Measurements from ENCODE around the gene MMP23B. TPM values are rescaled to one million over a fixed set of nuclear protein-coding genes. Genes with fewer than 3 reads are reported as not detected.
A peak's percentile ranks its signal among the peaks of the same experiment; 100 is the strongest.

Gene MMP23B
- total and polyA plus RNA-seq, 2 of the 8 experiments (the other 6 are each of a cell fraction or from before 2014, with no cell fraction given) = 9.2 to 14.6 TPM

GRCh38 chr1:1670866-1671265, 38.9 kb downstream of the MMP23B start:
- Histone ChIP-seq H3K56ac (replicated peaks; ENCODE audit: insufficient read length, low read depth, low read length) (no peak overlapping the region), H3K4me1 (replicated peaks in 1 of 4; ENCODE audit: control insufficient read depth in 3 of 4, insufficient read depth in 4 of 4, low read length in 3 of 4) (no peaks in the 10 kb centered on the region), H2BK5ac (ENCODE audit: low read depth, low read length) (no peak overlapping the region), H3K18ac (ENCODE audit: extremely low read depth, low read length) (no peak overlapping the region), H3K27me3 (replicated peaks in 1 of 4; ENCODE audit: control insufficient read depth in 3 of 4, extremely low read depth in 1 of 4, insufficient read depth in 3 of 4, low read length in 3 of 4) (no peaks in the 10 kb centered on the region), H3K4me2 (ENCODE audit: insufficient read depth in 1 of 2, low read depth in 2 of 2, low read length in 2 of 2) (no peak overlapping the region), H2BK20ac (ENCODE audit: low read length) (no peak overlapping the region), H3K79me1 (ENCODE audit: low read depth, low read length) (no peaks in the 10 kb centered on the region), H4K5ac (ENCODE audit: insufficient read length, low read depth, low read length) (no peak overlapping the region), H3K27ac (ENCODE audit: low read depth, low read length) (no peak overlapping the region), H3K23me2 (ENCODE audit: low read depth, low read length) (no peaks in the 10 kb centered on the region), H3K9me3 (ENCODE audit: insufficient read depth in 2 of 2, low read depth in 1 of 2, low read length in 1 of 2) (no peaks in the 10 kb centered on the region), H3K23ac (ENCODE audit: insufficient read length) (no peak overlapping the region), H2BK15ac (ENCODE audit: low read length) (no peak overlapping the region), H4K91ac (replicated peaks; ENCODE audit: insufficient read length, low read length) (no peak overlapping the region), H3K79me2 (ENCODE audit: control insufficient read depth in 1 of 2, insufficient read depth in 2 of 2, low read length in 2 of 2) (no peaks in the 10 kb centered on the region), H2AK5ac (ENCODE audit: low read depth, low read length) (no peak overlapping the region), H3K4ac (replicated peaks; ENCODE audit: insufficient read length, low read depth, low read length) (no peak overlapping the region), H4K20me1 (replicated peaks in 1 of 2; ENCODE audit: control insufficient read depth in 1 of 2, insufficient read depth in 2 of 2, low read length in 2 of 2) (peaks cover 0 to 9% of the 10 kb centered on the region in 2 experiments), H3K36me3 (ENCODE audit: control insufficient read depth in 2 of 4, insufficient read depth in 4 of 4, low read length in 3 of 4) (peaks cover 0 to 34% (median 12%) of the 10 kb centered on the region in 4 experiments; a peak in 4 of 8 replicates), H2AFZ (ENCODE audit: low read length) (no peak overlapping the region), H2BK12ac (ENCODE audit: low read depth, low read length) (no peak overlapping the region), H3K14ac (ENCODE audit: insufficient read length) (no peak overlapping the region), H2BK120ac (replicated peaks; ENCODE audit: low read depth, low read length) (no peak overlapping the region), H4K8ac (ENCODE audit: extremely low read depth, insufficient read depth, low read length) (0 out of 2 replicates have a peak overlapping the region, but pooled peaks have one; percentile 51), H3K9ac (replicated peaks in 1 of 4; ENCODE audit: extremely low read depth in 1 of 4, low read depth in 3 of 4, low read length in 3 of 4) (no peak overlapping the region), H3K4me3 (ENCODE audit: extremely low read depth in 1 of 4, insufficient read depth in 2 of 4, low read depth in 3 of 4, low read length in 4 of 4) (no peak overlapping the region)
- DNase-seq (ENCODE audit: low read depth in 1 of 2, low spot score in 2 of 2) (no peak), FAIRE-seq (no peak)
- WGBS, 2 experiments (ENCODE audit: extremely low coverage in 1 of 2, insufficient coverage in 1 of 2, insufficient read length in 1 of 2, insufficient replicate concordance in 2 of 2, low coverage in 1 of 2, low lambda C conversion rate in 2 of 2, missing lambda C conversion rate in 1 of 2) = 96% methylated on average over 24 of the region's 24 CpGs; no CpG with 5 or more reads in 1 of the 2 experiments
- ChIA-PET POLR2A (ENCODE audit: partially characterized antibody) (interaction anchor here (1.4 kb wide), 1 partner anchor 11 kb away, joined by 3 read pairs; no protein-coding TSS in a partner anchor), CTCF (ENCODE audit: partially characterized antibody) (interaction anchor here (4.4 kb wide), 1 partner anchor 8 kb away, joined by 24 read pairs; no protein-coding TSS in a partner anchor)
- TF ChIP-seq ASH2L (IDR thresholded peaks at IDR 0.05; ENCODE audit: low read length) (no peak), ZNF274 (IDR thresholded peaks at IDR 0.05; ENCODE audit: borderline replicate concordance, extremely low read depth, low read length) (no peak), TCF12 (IDR thresholded peaks at IDR 0.05; ENCODE audit: low read depth, low read length) (no peak), SP4 (IDR thresholded peaks at IDR 0.05; ENCODE audit: low read length) (no peak), EGR1 (IDR thresholded peaks at IDR 0.05; ENCODE audit: borderline replicate concordance, low read depth, low read length) (no peak), POU5F1 (IDR thresholded peaks at IDR 0.05; ENCODE audit: low read depth, low read length) (no peak), KDM5A (IDR thresholded peaks at IDR 0.05; ENCODE audit: low read length) (no peak), GABPA (IDR thresholded peaks at IDR 0.05; ENCODE audit: borderline replicate concordance, insufficient read depth, low read length) (no peak)
